RWPE2 (cell line): Measurements from ENCODE around the gene MDC1.

Experiments used
- ATAC-seq: fragments of 200-7000 bp; cut with Tn5 transposase; 3 replicates; pipeline ENCODE4 v1.9.1; 2021; ENCODE audit warnings: low read depth
- DNase-seq: peaks from one replicate; pipeline ENCODE4 v3.0.0-alpha.2; 2020; ENCODE audit warnings: low spot score
- H3K27ac ChIP-seq: fragments of 450-650 bp; 2 replicates; pipeline ENCODE4 v1.5.1; 2017; ENCODE audit warnings: mild to moderate bottlenecking; ENCODE audit not compliant: poor library complexity, severe bottlenecking
- H3K27me3 ChIP-seq: fragments of 250-450 bp; sonication (Bioruptor Pico); 2 replicates; pipeline ENCODE4 v1.5.1; 2021; ENCODE audit warnings: mild to moderate bottlenecking, moderate library complexity; ENCODE audit not compliant: insufficient read depth, poor library complexity, severe bottlenecking
- H3K36me3 ChIP-seq: fragments of 250-450 bp; sonication (Bioruptor Pico); 2 replicates; pipeline ENCODE4 v1.5.1; 2020; ENCODE audit warnings: low read depth, mild to moderate bottlenecking, moderate library complexity
- H3K4me1 ChIP-seq: fragments of 250-450 bp; sonication (Bioruptor Pico); 2 replicates; pipeline ENCODE4 v1.5.1; 2021; ENCODE audit warnings: mild to moderate bottlenecking, moderate library complexity; ENCODE audit not compliant: insufficient read depth, poor library complexity, severe bottlenecking
- H3K4me3 ChIP-seq: fragments of 250-450 bp; sonication (Bioruptor Pico); 2 replicates; pipeline ENCODE4 v1.5.1; 2021; ENCODE audit warnings: mild to moderate bottlenecking, moderate library complexity; ENCODE audit not compliant: severe bottlenecking
- H3K9me3 ChIP-seq: fragments of 250-450 bp; sonication (Bioruptor Pico); 2 replicates; pipeline ENCODE4 v1.5.1; 2021; ENCODE audit warnings: mild to moderate bottlenecking, moderate library complexity; ENCODE audit not compliant: severe bottlenecking
- CTCF ChIP-seq: fragments of 450-650 bp; IDR thresholded peaks from one replicate; pipeline ENCODE4 v1.5.1; 2017; ENCODE audit warnings: mild to moderate bottlenecking, moderate library complexity; ENCODE audit not compliant: poor library complexity, severe bottlenecking

The MDC1 gene

GRCh38 chr6:30707281-30707850 is 9.7 kb downstream of the MDC1 start:
- TF ChIP-seq CTCF = no peak
- H3K27me3 ChIP-seq = no peaks in the 10 kb centered on the region
- no peaks in the 10 kb centered on the region for H3K9me3 ChIP-seq
- ATAC-seq (peak; percentile 20; the same call in 2 of the 3 replicates), DNase-seq (no peak)
- no peaks in the 10 kb centered on the region for H3K4me1 ChIP-seq
- H3K36me3 ChIP-seq = peaks cover 61% of the 10 kb centered on the region
- H3K4me3 ChIP-seq = no peak overlapping the region
- H3K27ac ChIP-seq = no peak overlapping the region

GRCh38 chr6:30705620-30706019 is 11.5 kb downstream of the MDC1 start:
- no peak for TF ChIP-seq CTCF
- DNase-seq (no peak), ATAC-seq (no peak)
- no peaks in the 10 kb centered on the region for H3K27me3 ChIP-seq
- peaks cover 58% of the 10 kb centered on the region for H3K36me3 ChIP-seq
- no peaks in the 10 kb centered on the region for H3K4me1 ChIP-seq
- no peak overlapping the region for H3K4me3 ChIP-seq
- no peaks in the 10 kb centered on the region for H3K9me3 ChIP-seq
- no peak overlapping the region for H3K27ac ChIP-seq

- Histone ChIP-seq H3K4me1 (no peaks in the 10 kb centered on the region), H3K36me3 (peaks cover 51% of the 10 kb centered on the region)
- TF ChIP-seq CTCF = no peak
Measured at GRCh38 chr6:30703821-30704220, 13.3 kb downstream of the MDC1 start.

GRCh38 chr6:30703011-30703410 is 14.1 kb downstream of the MDC1 start:
- ATAC-seq (no peak), DNase-seq (no peak)
- no peak overlapping the region for H3K27ac ChIP-seq
- no peaks in the 10 kb centered on the region for H3K9me3 ChIP-seq
- no peaks in the 10 kb centered on the region for H3K27me3 ChIP-seq
- no peak overlapping the region for H3K4me3 ChIP-seq
- H3K4me1 ChIP-seq = no peaks in the 10 kb centered on the region
- no peak for TF ChIP-seq CTCF
- peaks cover 46% of the 10 kb centered on the region for H3K36me3 ChIP-seq

More at GRCh38 chr6:30703821-30704220, 13.3 kb downstream of the MDC1 start:
- no peaks in the 10 kb centered on the region for H3K9me3 ChIP-seq
- H3K27ac ChIP-seq = no peak overlapping the region
- no peak for ATAC-seq
- DNase-seq = no peak
- no peaks in the 10 kb centered on the region for H3K27me3 ChIP-seq
- no peak overlapping the region for H3K4me3 ChIP-seq

GRCh38 chr6:30700340-30700739 is 16.7 kb downstream of the MDC1 start:
- no peak for TF ChIP-seq CTCF
- no peak overlapping the region for H3K4me3 ChIP-seq
- H3K36me3 ChIP-seq = peaks cover 34% of the 10 kb centered on the region
- no peaks in the 10 kb centered on the region for H3K27me3 ChIP-seq
- ATAC-seq = peak; percentile 63
- no peak for DNase-seq
- H3K9me3 ChIP-seq = no peaks in the 10 kb centered on the region
- no peak overlapping the region for H3K27ac ChIP-seq
- H3K4me1 ChIP-seq = peaks cover 5% of the 10 kb centered on the region
